HL-60 (cell line): ENCODE data around the gene PRKD1.

Source experiments
- CTCF ChIP-seq: IDR thresholded peaks from one replicate; pipeline ENCODE4 v1.5.1; 2011; ENCODE audit warnings: low read length, control low read depth, inconsistent platforms; ENCODE audit not compliant: insufficient read depth
- GABPA ChIP-seq: IDR thresholded peaks from 2 replicates; pipeline ENCODE4 v1.6.1; 2012; ENCODE audit warnings: low read depth
- POLR2AphosphoS5 ChIP-seq: IDR thresholded peaks from 2 replicates; pipeline ENCODE4 v1.6.1; 2012; ENCODE audit warnings: low read depth
- REST ChIP-seq: IDR thresholded peaks from 2 replicates; pipeline ENCODE4 v1.6.1; 2012; ENCODE audit warnings: low read depth; ENCODE audit not compliant: insufficient replicate concordance

- TF ChIP-seq CTCF: no peak
- TF ChIP-seq REST: no peak
- no peak for TF ChIP-seq GABPA
- no peak for TF ChIP-seq POLR2AphosphoS5
Observed at GRCh38 chr14:29738950-29739349, 188.7 kb downstream of the PRKD1 start.
